ENCODE measurements around the gene HEATR9. TPM values are rescaled to one million over a fixed set of nuclear protein-coding genes. Genes with fewer than 3 reads are reported as not detected.

HEATR9 gene, protein sequence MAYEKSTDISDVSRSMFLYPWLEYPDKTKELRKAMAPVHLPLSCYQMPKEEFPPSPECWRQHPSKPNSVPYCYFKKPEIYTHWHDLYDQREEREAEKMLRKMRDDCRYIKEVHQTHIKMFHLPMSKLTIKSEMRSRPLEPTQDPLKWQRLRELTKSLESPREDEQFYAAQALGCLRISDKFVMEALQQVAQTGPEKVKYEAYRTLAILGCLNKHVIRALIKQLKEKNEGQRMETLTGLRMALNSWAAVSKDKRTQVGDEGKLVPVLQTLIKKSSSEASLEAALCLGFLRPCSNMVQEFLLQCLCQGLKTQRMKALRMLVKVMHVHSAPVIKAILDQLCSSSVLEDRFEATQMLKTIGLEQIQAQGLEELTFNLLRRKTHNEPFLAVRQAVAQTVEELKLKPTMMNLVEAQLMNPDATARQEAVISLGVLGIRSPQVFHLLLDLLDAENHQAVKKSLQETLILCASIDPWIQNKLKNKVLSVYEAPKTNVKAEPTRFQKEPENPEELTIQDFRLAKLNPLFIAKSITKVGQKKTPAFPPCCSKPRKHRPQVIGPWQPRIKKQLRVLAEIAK
- not detected for total RNA-seq

DNA sequence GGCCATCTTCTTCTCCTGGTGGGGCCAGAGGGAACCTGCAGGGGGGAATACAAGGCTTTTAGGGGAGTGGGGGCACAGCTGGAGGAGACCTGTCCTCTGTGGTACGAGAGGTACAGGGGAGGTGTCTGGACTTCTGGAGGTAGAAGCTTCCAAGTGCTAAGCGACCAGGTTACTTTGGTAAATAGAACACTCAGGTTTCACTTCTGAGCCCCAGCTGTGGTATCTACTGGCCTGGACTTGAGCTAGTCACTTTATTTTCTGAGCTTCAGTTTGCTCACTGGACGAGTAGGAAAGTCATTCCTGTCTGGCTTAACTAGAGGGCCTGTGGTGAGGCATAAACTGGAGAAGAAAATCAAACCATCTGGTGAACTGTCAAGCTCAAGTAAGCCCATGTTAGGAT is at the start of gene HEATR9:
HEATR9 (minus strand) TSS at position 155 of the 400 bp plus-strand sequence; CDS start at position 6, 149 bp downstream.
- intact Hi-C loops (cut with DNase I) = no loop called here

DNA sequence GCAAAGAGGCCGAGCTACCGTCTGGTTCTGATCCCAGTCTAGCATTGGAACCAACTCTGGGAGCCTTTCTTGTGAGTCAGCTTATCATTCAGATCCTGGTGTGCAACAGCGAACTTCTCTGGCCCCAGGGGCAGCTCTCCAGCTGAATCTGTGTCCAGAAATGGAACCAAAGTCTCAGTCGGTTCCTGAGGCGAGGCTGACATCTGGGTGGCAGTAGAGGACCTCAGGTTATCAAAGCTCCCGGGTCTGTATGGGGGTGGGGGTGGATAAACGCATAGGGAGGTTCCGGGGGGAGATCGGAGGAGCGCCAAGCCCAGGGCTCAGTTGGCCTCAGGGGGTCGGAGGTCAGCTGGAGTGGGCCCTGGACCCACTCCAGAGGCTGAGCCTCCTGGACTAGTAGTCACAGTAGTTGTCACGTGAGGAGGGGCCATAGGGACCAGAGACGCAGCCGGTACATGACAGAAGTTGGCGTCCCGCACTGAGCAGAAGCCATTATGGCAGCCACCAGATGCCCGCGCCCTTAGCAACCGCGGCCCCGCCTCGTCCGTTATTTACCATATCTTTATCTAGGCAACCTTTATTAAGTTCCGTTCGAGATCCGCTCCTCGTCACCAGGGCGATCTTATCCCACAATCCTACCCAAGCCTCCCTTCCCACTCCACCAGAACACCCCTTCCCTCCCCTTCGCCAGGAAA is 49.0 kb upstream of the HEATR9 start:
- intact Hi-C loops (cut with DNase I) = no loop called here
- Histone ChIP-seq H3K4me3 (no peak overlapping the region), H3K27ac (no peak overlapping the region), H3K9me3 (no peaks in the 10 kb centered on the region), H3K4me1 (no peaks in the 10 kb centered on the region), H3K36me3 (no peaks in the 10 kb centered on the region), H3K27me3 (no peaks in the 10 kb centered on the region)
- no peak for DNase-seq (ENCODE audit: extremely low spot score in 2 of 2)
- TF ChIP-seq POLR2A (IDR thresholded peaks at IDR 0.05) (no peak), POLR2AphosphoS5 (IDR thresholded peaks at IDR 0.05; ENCODE audit: insufficient read depth in 1 of 2, low read depth in 1 of 2) (no peak)
- TF ChIP-seq, protein P1, sequence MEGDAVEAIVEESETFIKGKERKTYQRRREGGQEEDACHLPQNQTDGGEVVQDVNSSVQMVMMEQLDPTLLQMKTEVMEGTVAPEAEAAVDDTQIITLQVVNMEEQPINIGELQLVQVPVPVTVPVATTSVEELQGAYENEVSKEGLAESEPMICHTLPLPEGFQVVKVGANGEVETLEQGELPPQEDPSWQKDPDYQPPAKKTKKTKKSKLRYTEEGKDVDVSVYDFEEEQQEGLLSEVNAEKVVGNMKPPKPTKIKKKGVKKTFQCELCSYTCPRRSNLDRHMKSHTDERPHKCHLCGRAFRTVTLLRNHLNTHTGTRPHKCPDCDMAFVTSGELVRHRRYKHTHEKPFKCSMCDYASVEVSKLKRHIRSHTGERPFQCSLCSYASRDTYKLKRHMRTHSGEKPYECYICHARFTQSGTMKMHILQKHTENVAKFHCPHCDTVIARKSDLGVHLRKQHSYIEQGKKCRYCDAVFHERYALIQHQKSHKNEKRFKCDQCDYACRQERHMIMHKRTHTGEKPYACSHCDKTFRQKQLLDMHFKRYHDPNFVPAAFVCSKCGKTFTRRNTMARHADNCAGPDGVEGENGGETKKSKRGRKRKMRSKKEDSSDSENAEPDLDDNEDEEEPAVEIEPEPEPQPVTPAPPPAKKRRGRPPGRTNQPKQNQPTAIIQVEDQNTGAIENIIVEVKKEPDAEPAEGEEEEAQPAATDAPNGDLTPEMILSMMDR (IDR thresholded peaks at IDR 0.05) = no peak

More for the DNA sequence above, at the start of gene HEATR9:
- no peak within 1 kb of the TSS for H3K4me3 ChIP-seq
- DNase-seq (ENCODE audit: extremely low spot score in 2 of 2) = no peak
- H3K27ac ChIP-seq = no peak within 1 kb of the TSS
- H3K36me3 ChIP-seq = no peaks in the 10 kb centered on the region
- TF ChIP-seq, protein P1 (IDR thresholded peaks at IDR 0.05) = no peak
- TF ChIP-seq POLR2AphosphoS5 (IDR thresholded peaks at IDR 0.05; ENCODE audit: insufficient read depth in 1 of 2, low read depth in 1 of 2) (no peak), POLR2A (IDR thresholded peaks at IDR 0.05) (no peak)
- no peaks in the 10 kb centered on the region for H3K9me3 ChIP-seq
- H3K4me1 ChIP-seq = peaks cover 12% of the 10 kb centered on the region
- no peaks in the 10 kb centered on the region for H3K27me3 ChIP-seq

DNA sequence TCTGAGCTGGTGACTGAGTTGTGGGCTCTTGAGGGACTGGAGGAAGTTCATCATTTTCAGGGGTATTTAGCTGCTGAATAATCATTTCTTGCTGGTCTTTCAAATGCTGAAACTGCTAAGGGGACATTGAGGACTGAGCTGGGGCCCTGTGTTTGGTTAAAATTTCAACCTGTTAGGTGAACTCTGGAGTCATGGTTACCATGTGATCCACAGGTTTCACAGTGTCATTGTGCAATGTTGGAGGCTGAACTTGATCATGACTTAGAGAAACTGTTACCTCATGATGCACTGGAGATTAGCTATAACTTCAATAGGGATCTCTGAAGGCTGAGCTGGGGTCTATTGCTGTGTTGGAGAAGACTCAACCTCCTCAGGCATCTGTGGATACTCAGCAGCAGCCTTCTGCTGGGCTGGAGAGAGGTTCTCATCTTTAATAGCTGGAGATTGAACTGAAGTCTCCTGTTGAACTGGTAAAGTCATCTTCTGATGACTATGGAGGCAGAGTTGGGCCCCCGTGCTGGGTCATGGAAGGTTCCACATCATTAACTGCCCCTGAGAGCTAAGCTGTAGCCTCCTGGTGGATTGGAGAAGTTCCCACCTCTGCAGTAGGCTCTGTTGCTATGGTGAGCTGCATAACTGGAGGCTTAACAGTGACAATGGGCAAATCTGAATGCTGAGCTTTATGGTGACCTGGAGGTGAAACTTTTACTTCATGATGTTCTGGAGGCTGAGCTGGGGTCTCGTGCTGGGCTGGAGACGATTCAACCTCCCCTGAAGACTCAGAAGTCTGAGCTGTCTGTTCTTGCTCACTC is 46.7 kb upstream of the HEATR9 start:
- DNase-seq (ENCODE audit: extremely low spot score in 2 of 2) = no peak
- H3K27me3 ChIP-seq = no peaks in the 10 kb centered on the region
- no peaks in the 10 kb centered on the region for H3K36me3 ChIP-seq
- TF ChIP-seq, protein P1 (IDR thresholded peaks at IDR 0.05) = no peak
- TF ChIP-seq POLR2AphosphoS5 (IDR thresholded peaks at IDR 0.05; ENCODE audit: insufficient read depth in 1 of 2, low read depth in 1 of 2) = no peak
- TF ChIP-seq POLR2A (IDR thresholded peaks at IDR 0.05) = no peak
- H3K9me3 ChIP-seq = no peaks in the 10 kb centered on the region
- H3K27ac ChIP-seq = no peak overlapping the region
- H3K4me3 ChIP-seq = no peak overlapping the region
- intact Hi-C loops (cut with DNase I) = no loop called here
- no peaks in the 10 kb centered on the region for H3K4me1 ChIP-seq

DNA sequence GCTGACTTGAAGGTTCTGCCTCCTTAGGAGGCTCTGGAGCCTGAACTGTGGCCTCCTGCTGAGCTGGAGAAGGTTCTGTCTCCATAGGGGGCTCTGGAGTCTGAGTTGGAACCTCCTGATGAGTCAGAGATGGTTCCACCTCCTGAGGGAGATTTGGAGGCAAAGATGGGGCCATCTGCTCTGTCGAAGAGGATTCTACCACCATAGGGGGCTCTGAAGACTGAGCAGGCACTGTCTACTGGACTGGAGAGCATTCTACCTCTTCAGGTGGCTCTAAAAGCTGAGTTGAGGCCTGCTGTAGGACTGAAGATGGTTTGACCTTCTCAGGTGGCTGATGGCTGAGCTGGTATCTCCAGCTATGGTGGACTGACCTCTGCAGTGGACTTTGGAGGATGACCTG is 45.7 kb upstream of the HEATR9 start:
- no peak for DNase-seq (ENCODE audit: extremely low spot score in 2 of 2)
- H3K4me1 ChIP-seq = no peaks in the 10 kb centered on the region
- intact Hi-C loops (cut with DNase I) = no loop called here
- no peak overlapping the region for H3K4me3 ChIP-seq
- TF ChIP-seq, protein P1 (IDR thresholded peaks at IDR 0.05) = no peak
- TF ChIP-seq POLR2AphosphoS5 (IDR thresholded peaks at IDR 0.05; ENCODE audit: insufficient read depth in 1 of 2, low read depth in 1 of 2) (no peak), POLR2A (IDR thresholded peaks at IDR 0.05) (no peak)
- H3K36me3 ChIP-seq = no peaks in the 10 kb centered on the region
- no peaks in the 10 kb centered on the region for H3K9me3 ChIP-seq
- no peaks in the 10 kb centered on the region for H3K27me3 ChIP-seq
- no peak overlapping the region for H3K27ac ChIP-seq
